Central memory CD4-positive, alpha-beta T cell (primary cell): ENCODE data around the gene TMEM126B.

Experiments
- DNase-seq: peaks from one replicate; pipeline ENCODE4 v3.0.0; 2022

TMEM126B gene

DNA sequence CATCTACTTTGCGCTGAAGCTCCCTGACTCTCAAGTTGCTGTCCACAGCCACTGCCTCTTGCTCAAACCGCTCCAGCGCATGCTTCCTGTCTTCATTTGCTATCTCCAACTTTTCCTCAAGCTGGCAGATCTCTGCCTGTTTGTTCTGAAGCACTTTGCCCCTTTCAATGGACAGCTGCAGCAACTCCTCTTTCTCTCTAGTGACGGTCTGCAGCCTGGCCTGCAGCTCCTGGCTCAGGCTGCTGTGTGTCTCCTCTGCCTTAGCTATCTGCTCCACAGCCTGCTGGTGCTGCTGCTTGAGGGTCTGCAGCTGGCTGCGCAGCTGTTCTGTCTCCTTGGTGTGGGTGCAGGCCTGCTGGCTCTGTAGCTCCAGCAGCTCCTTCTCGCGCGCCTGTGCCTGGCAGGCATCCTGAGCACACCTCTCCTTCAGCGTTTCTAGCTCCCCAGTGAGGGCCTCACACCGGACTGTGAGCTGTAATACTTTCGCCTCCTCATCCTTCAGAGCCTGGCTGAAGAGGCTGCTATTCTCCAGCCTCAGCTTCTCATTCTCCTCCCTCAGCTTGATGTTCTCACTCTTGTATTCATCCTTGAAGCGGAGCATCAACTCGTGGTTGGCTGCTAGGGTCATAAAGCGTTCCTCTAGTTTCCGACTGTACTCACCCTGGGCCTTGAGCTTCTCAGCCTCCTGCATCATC, 56.9 kb downstream of the TMEM126B start:
- DNase-seq = no peak

DNA sequence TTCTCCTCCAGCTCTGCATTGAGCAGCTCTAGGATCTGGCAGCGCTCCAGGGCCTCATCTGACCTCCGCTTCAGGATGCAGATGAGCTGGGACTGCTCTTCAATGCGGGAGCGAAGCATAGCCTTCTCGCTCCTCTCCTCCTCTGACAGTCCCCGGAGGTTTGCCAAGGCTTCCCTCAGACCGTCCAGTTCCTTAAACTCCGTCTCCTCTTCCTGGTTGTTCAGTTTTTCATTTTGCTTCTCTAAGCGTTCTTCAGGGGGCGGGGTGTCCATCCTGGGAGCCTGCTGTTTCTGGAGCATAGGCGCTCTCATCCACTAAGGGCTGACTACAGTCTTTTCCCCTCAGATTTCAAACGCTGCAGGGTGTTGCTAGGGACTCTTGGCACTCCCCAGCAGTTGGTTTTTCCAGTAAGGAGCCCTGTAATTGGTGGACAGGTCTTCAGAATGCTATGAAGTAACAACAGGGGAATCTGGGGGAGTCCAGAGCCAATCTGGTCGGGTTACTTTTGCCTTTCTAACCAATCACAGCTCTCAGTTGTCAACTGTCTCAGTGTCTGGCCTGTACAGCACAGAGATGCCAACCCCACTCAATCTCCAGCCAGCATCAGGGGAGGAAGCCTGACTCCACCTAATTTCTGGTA, 57.5 kb downstream of the TMEM126B start, which contains the start of gene CCDC89:
Gene CCDC89 (minus strand): TSS at position 376 of the 640 bp plus-strand sequence. CDS start 65 bp downstream, at position 311.
- no peak for DNase-seq
